ENCODE results near the gene SCUBE2.

GRCh38 chr11:9002920-9003572, 88.4 kb downstream of the SCUBE2 start:
- TF ChIP-seq CTCF (conservative IDR thresholded peaks at IDR 0.05 in 1 of 2, IDR thresholded peaks at IDR 0.05 in 1 of 2; ENCODE audit: extremely low read depth in 1 of 2, insufficient read depth in 1 of 2, low read depth in 1 of 2, low read length in 2 of 2) (no peak), EZH2 (IDR thresholded peaks at IDR 0.05; ENCODE audit: borderline replicate concordance, low read length) (no peak)

Measured in mammary epithelial cell (primary cell).